Right lobe of liver (tissue), 4 donors: ENCODE data around the gene KSR2.

ENCODE experiments used
- POLR2A ChIP-seq: fragments of 450-650 bp; IDR thresholded peaks from one replicate; pipeline ENCODE4 v1.6.1; 2017; ENCODE audit warnings: antibody characterized with exemption, mild to moderate bottlenecking
- TF ChIP-seq, protein P1 (sequence below), 4 donors: fragments of 200-600 bp in 3 of 4; fragments of 450-650 bp in 1 of 4; IDR thresholded peaks; one replicate each; pipeline versions ENCODE4 v1.5.1 to v1.8.0; 2016 to 2022; ENCODE audit warnings: antibody characterized with exemption in 4 of 4, mild to moderate bottlenecking in 2 of 4
- donor health status: DM: no; HTN: no; CAD: no.
- donor health status: DM: no; HTN: no; CAD: no.
- donor health status: DM: no; HTN: yes; CAD: no.

DNA sequence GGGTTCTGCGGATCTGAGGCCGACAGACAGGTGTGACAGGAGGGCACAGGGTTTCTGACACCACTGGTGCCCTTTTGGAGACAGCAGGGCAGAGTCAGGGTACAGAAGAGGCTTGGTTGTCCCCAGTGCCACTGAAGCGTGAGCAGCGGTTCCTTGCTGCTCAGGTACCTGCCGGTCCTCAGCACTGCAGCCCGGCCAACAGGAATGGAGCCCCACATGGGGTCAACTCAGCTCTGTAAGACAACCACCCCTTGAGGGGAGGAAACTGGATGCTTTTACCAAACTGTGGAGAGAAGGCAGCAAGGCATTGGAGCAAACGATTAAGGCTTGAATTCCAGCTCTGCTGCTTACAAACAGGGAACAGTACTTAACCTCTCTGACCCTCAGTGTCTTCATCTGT, 361.0 kb downstream of the KSR2 start:
- TF ChIP-seq, protein P1, sequence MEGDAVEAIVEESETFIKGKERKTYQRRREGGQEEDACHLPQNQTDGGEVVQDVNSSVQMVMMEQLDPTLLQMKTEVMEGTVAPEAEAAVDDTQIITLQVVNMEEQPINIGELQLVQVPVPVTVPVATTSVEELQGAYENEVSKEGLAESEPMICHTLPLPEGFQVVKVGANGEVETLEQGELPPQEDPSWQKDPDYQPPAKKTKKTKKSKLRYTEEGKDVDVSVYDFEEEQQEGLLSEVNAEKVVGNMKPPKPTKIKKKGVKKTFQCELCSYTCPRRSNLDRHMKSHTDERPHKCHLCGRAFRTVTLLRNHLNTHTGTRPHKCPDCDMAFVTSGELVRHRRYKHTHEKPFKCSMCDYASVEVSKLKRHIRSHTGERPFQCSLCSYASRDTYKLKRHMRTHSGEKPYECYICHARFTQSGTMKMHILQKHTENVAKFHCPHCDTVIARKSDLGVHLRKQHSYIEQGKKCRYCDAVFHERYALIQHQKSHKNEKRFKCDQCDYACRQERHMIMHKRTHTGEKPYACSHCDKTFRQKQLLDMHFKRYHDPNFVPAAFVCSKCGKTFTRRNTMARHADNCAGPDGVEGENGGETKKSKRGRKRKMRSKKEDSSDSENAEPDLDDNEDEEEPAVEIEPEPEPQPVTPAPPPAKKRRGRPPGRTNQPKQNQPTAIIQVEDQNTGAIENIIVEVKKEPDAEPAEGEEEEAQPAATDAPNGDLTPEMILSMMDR (IDR thresholded peaks at IDR 0.05): no peak
- no peak for TF ChIP-seq POLR2A
